H1 (cell line): ENCODE data around the gene CLINT1. TPM values are rescaled to one million over a fixed set of nuclear protein-coding genes. Genes with fewer than 3 reads are reported as not detected.

Experiments used
- polyA plus RNA-seq, 7 experiments: library from polyadenylated mRNA; depleted of rRNA in 3 of 7; stranded (reverse) in 5 of 7; unstranded in 2 of 7; fragments of >200 nt in 5 of 7; fragments of 200-250 nt in 2 of 7; gene quantifications; 1 replicate in 5 of 7; 2 replicates in 1 of 7; 4 replicates in 1 of 7; pipeline versions ENCODE4 v1.2.1 to v1.2.3, GENCODE V29; 2011 to 2013; ENCODE audit warnings: missing spikeins in 2 of 7, mixed read lengths in 2 of 7
- small RNA-seq: library from polyadenylated mRNA; stranded (forward); fragments of <200 nt; extraction: miRNeasy Mini kit (QIAGEN cat#:217004); gene quantifications from one replicate; pipeline ENCODE3, GENCODE V24; 2013; ENCODE audit not compliant: insufficient read depth
- total RNA-seq: library from RNA; stranded (reverse); fragmentation: NEBNext Ultra II Directional; extraction: Animal tissue kit (Norgen Biotek cat#: 25700); gene quantifications from 2 replicates; pipeline ENCODE4 v1.2.1, GENCODE V29; 2021

CLINT1 gene
- total and polyA plus RNA-seq, 2 of the 8 experiments (the other 6 are each of a cell fraction or from before 2014, with no cell fraction given): 85.9 to 140 TPM

Small RNA genes lying within 50 kb of the gene (small RNA-seq; reads per million reads assigned to genes)
- gene AC026407.1 (not detected), gene RNU6-260P (not detected)

Other genes starting within 250 kb of the CLINT1 start
- gene SOX30, start 206.7 kb downstream of the CLINT1 start, total RNA-seq: not detected in 2 replicates
- gene SOX30, start 206.7 kb downstream of the CLINT1 start, polyA plus RNA-seq (2011; rRNA removed): 0.24 and 0.35 TPM in 2 replicates
- gene C5orf52, start 187.6 kb downstream of the CLINT1 start, total RNA-seq: not detected in 2 replicates
- gene C5orf52, start 187.6 kb downstream of the CLINT1 start, polyA plus RNA-seq (2011; rRNA removed): not detected in 2 replicates
- gene THG1L, start 127.7 kb downstream of the CLINT1 start, total RNA-seq: 12.4 and 13.0 TPM in 2 replicates
- 7.1 and 8.1 TPM in 2 replicates for gene THG1L, start 127.7 kb downstream of the CLINT1 start, polyA plus RNA-seq (2011; rRNA removed)
- 3.4 and 3.9 TPM in 2 replicates for gene LSM11, start 115.4 kb downstream of the CLINT1 start, total RNA-seq
- 1.3 and 1.8 TPM in 2 replicates for gene LSM11, start 115.4 kb downstream of the CLINT1 start, polyA plus RNA-seq (2011; rRNA removed)